GM19043 (cell line): ENCODE data around the gene POLR2F.

Experiments used
- ATAC-seq: cut with Tn5 transposase; IDR thresholded peaks from one replicate; pipeline ENCODE4 v1.9.1; 2021; ENCODE audit warnings: low read depth; ENCODE audit not compliant: unreplicated experiment

The POLR2F gene

DNA sequence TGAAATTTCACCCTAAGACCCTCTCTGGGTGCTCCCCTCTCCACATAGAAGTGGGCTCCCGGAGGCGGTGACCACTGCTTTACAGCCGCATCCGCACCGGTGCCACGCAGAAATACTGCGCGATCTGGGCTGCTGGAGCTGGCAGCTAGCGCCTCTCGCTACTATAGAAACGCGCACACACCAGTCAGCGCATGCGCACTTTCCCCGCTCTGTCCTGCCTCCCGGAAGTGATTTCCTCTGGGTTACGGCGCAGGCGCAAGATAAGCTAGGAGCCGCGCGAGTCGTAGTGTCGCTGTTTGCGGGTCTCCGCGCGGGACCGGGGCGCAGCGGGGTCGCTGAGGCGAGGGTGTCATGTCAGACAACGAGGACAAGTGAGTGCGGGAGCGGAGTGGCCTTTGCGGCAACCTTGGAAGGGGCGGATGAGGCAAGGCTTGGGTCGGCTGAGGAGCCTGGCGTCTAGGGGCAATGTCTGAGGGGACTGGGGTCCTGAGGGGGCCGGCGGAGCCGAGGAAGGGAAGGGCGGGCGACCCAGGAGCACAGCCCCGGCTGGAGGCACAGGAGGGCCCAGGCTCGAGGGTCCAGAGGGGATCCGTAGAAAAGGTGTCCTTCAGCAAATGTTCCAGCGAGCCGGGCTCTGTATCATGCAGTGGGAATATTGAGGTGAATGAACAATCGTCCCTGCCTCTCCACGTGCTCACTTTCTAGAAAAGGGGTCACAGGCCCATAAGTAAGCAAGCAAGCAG is at the start of gene POLR2F, which contains the start of gene C22orf23:
TSS of gene POLR2F (plus strand) at position 263 of the 743 bp plus-strand sequence. CDS start at position 352, 89 bp downstream.
TSS of gene C22orf23 (minus strand) at position 165 of the 743 bp plus-strand sequence. CDS start 452 bp downstream, outside the sequence.
- ATAC-seq: peak; percentile 79

- no peak for ATAC-seq
Observed at GRCh38 chr22:37904572-37905533, 48.6 kb upstream of the POLR2F start.

DNA sequence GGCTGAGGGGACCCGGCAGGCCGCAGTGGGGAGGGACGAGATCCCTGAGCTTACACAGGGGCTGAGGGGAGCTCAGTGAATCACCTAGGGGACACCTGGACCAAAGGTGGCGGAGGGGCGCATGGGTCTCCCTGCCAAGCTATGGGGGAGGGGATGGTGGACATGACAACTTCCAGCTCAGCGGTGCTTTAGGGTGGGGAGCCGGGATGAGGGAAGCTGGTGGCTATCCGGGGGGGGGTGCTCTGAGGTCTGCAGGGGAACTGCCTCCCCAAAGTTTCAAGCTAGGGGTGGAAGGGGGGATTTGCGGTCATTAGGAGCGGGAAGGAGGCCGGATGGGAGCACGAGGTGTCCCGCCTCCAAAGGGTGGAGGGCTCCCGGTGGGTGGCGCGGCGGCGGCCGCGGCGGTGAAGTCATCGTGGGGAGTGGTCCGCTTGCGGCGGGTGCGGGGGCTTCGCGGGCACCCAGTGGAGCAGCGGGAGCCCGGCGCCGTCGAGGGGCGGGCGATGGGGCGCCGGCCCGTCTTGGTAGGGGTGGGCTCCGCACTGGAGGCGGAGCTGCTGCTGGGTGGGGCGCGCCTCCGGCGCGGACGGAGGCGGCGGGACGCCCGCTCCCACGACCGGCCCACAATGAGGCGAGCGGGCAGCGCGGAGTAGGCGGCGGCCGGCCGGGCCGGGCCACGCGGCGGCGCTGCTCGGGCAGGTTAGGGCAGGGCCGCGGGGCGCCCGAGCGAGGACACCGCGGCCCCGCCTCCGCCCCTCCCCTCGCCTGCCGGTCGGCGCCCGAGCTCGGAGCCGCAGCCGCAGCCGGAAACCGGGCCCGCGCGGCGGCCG is 47.8 kb upstream of the POLR2F start, which contains the start of gene MICALL1:
TSS of gene MICALL1 (plus strand) at position 764 of the 830 bp plus-strand sequence. CDS start 126 bp downstream, outside the sequence.
- peak; percentile 76 for ATAC-seq

- peak; percentile 31 for ATAC-seq
Observed at GRCh38 chr22:37906364-37907008, 47.0 kb upstream of the POLR2F start.

GRCh38 chr22:37907036-37907954 is 46.2 kb upstream of the POLR2F start:
- no peak for ATAC-seq

DNA sequence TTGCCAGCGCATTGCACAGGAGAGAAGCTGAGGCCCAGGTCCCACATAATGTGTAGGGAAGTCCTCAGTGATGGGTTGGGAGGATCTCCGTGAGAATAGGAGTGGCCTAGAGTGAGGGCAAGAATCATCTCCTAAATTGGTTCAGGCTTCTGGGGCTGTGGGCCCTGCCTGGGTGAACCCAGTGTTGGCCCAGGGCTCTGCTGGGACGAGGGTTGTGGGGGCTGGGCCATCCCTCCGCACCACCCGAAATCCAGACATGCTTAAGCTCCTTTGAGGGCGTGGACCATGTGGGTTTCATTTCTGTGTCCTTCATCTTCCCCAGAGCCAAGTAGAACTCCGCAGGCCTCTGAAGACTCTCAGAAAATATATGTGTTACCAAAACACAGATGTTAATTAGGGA is 43.7 kb upstream of the POLR2F start:
- no peak for ATAC-seq

GRCh38 chr22:37910890-37911672 is 42.4 kb upstream of the POLR2F start:
- ATAC-seq: no peak

DNA sequence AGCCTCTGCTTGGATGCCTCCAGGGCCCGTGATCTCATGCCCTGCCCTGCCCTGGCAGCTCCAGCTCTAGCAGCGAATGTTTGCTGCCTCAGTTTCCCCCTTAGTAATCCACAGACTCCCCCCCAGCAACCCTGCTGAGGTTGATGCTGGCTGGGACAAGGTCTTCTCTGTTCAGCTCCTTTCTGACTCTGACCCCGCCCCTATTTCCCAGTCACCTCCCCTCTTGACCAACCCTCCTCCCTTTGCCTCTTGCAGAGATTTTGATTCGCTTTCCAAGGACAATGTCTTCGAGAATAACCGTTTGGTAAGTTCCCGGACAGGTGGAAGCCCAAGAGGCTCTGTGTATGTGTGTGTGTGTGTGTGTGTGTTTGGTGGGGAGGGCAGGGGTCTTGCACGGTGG is 41.8 kb upstream of the POLR2F start:
- ATAC-seq: no peak

- no peak for ATAC-seq
Observed at GRCh38 chr22:37912171-37912570, 41.3 kb upstream of the POLR2F start.

- no peak for ATAC-seq
Observed at GRCh38 chr22:37913233-37913721, 40.2 kb upstream of the POLR2F start.

DNA sequence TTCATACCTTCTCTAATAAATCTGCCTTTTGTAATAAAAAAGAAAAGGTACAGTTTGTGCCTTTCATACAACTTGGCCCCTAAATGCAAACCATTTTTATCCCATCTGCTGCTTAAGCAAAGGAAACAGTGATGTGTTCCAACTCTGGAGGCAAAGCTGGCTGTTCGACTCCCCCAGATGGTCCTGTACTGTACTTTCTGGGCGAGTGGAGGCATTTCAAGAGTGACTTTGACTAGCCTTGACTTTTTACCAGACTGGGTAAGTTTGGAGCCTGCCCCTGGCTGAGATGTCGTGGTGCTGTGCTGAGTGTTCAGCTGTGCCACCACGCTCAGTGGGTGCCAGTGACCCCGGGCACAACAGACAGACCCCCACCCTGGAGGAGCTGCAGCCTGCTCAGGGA is 37.2 kb upstream of the POLR2F start:
- ATAC-seq: no peak

- ATAC-seq: no peak
Observed at GRCh38 chr22:37917874-37918548, 35.5 kb upstream of the POLR2F start.

DNA sequence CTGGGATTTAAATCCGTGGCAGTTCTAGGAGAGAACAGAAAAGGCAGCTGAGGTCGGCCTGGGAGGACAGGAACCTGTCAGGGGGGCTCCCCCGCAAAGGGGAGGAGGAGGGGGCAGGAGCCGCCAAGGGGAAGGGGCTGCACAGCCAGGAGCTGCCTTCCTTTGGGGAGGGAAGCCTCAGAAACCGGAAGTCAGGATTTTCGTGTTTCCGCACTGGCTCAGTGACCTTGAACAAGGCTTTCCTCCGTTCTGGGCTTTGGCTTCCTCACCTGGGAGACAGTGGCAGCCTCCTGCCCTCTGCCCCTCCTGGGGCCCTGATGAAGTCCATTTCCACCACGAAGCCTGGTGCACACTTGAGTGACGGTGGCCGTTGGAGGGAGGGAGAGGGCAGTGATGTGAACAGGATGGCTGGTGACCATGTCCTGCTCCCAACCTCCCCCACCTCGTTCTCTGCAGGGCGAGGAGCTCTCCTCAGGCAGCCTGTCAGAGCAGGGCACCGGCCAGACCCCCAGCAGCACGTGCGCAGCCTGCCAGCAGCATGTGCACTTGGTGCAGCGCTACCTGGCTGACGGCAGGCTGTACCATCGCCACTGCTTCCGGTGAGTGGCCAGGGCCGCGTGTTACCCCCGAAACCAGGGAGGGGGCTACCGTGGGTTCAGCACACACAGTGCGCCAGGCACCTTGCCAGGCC is 34.8 kb upstream of the POLR2F start:
- ATAC-seq: no peak

DNA sequence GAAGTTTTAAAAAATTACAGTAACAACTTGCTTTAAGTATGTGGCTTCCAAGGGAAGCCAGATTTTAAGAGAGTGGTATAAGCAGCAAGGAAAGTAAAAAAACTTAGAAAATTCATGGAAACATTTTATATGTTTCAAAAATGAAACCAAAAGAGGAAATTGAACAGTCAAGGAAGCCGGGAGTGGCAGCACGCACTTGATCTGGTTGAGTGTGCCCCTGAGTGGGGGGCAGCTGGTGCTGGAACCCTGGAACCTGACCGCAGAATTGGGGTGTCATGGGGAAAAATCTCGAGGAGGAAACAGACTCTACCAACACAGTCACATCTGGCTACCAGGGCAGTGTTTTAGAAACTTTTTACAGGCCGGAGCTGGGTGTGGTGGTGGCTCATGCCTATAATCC is 33.4 kb upstream of the POLR2F start:
- no peak for ATAC-seq

GRCh38 chr22:37922191-37922590 is 31.3 kb upstream of the POLR2F start:
- ATAC-seq: no peak

DNA sequence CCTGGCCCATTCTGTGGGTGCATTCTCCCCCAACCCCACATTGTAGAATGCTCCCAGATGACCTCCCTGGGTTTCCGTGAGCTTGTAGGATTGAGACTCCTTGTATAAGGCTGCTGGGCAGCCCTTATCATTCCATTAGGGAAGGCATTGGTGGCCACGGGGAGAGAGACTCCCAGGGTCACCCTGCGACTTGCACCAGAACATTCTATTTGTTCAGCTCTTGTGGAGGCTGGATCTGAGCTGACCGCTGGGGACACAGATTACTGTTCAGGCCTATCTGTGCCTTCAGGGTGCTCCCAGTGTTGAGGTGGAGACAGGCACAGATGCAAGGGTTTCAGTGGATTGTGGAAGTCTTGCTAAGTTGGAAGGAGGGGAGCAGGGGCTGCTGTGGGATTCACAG is 29.6 kb upstream of the POLR2F start:
- no peak for ATAC-seq
